Activated naive CD4-positive, alpha-beta T cell treated with anti-CD3 and anti-CD28 coated beads, Interleukin-2, amount 50 U/mL, for 24 hours (primary cell): ENCODE measurements around the gene SLC12A5.

Experiments
- H3K27ac Mint-ChIP-seq: one replicate; pipeline ENCODE4 v1.8.0; 2021; ENCODE audit warnings: mild to moderate bottlenecking, mixed read lengths
- H3K27me3 Mint-ChIP-seq: one replicate; pipeline ENCODE4 v1.8.0; 2021; ENCODE audit warnings: mixed read lengths
- H3K36me3 Mint-ChIP-seq: one replicate; pipeline ENCODE4 v1.8.0; 2021; ENCODE audit warnings: mixed read lengths
- H3K4me1 Mint-ChIP-seq: one replicate; pipeline ENCODE4 v1.8.0; 2021; ENCODE audit warnings: mixed read lengths
- H3K4me3 Mint-ChIP-seq: one replicate; pipeline ENCODE4 v1.8.0; 2021; ENCODE audit warnings: mild to moderate bottlenecking, mixed read lengths
- H3K9me3 Mint-ChIP-seq: one replicate; pipeline ENCODE4 v1.8.0; 2021; ENCODE audit warnings: mixed read lengths

The SLC12A5 gene

DNA sequence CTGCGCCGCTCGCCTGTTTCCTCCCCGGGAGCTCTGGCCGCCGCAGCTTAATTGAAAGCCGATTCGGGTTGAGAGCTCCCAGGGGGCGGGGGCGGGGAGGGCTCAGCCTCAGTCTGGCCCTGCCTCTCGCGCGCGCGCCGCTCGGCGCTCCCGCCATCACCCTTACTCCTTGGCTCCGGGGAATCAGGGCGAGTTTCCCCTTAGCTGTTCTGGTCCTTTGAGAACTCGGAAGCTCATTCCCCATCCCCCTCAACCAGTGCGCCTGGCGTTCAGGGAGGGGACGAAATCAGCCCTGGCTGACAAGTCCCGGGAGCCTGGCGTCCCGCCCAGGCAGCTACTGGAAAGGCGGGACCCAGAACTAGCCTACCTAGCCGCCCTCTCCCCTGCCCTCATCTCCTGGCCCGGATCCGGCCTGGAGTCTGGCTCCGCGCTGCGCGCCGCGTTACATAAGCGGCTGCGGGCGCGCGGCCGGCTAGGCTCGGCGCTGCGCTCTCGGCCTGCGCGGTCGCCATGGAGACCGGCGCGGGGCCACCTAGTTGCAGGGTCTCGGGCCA lies 2.8 kb downstream of the SLC12A5 start:
- no peaks in the 10 kb centered on the region for H3K4me1 Mint-ChIP-seq
- H3K9me3 Mint-ChIP-seq = no peaks in the 10 kb centered on the region
- no peaks in the 10 kb centered on the region for H3K36me3 Mint-ChIP-seq
- H3K4me3 Mint-ChIP-seq = no peak overlapping the region
- no peak overlapping the region for H3K27ac Mint-ChIP-seq
- peaks cover 41% of the 10 kb centered on the region for H3K27me3 Mint-ChIP-seq

DNA sequence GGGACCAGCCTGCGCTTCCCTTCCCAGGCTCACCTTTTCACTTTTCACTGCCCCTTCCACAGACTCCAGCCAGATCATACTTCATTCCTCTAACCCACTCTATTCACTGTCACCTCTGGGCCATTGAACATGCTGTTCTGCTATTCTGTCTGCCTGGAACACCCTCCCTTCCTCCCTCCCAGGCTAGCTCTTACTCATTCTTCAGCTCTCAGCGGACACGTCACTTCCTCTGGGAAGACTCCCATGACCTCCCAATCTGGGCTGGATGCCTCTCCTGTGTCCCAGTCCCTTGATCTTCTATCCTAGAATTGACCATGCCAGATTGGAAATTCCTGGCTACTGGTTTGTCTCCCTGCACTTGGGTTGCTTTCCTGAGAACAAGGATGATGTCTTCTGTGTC lies 5.0 kb downstream of the SLC12A5 start:
- H3K4me1 Mint-ChIP-seq = no peaks in the 10 kb centered on the region
- H3K36me3 Mint-ChIP-seq = no peaks in the 10 kb centered on the region
- H3K9me3 Mint-ChIP-seq = no peaks in the 10 kb centered on the region
- no peak overlapping the region for H3K4me3 Mint-ChIP-seq
- no peak overlapping the region for H3K27ac Mint-ChIP-seq
- H3K27me3 Mint-ChIP-seq = peaks cover 37% of the 10 kb centered on the region

DNA sequence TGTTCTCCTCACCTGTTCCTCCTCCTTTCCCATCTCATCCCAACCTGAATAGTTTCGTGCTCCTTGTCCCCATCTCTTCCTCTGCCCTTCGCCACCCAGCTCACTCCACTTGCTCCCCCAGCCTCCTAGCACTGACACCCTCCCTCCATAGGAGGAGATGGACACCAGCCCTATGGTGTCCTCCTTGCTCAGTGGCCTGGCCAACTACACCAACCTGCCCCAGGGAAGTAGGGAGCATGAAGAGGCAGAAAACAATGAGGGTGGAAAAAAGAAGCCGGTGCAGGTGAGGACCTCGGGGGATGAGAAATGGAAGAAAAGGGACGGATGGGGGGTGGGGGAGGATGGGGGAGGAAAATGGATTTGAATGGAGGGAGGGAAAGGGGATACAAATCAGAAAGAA lies 6.2 kb downstream of the SLC12A5 start:
- no peaks in the 10 kb centered on the region for H3K4me1 Mint-ChIP-seq
- peaks cover 33% of the 10 kb centered on the region for H3K27me3 Mint-ChIP-seq
- no peak overlapping the region for H3K27ac Mint-ChIP-seq
- no peaks in the 10 kb centered on the region for H3K36me3 Mint-ChIP-seq
- no peak overlapping the region for H3K4me3 Mint-ChIP-seq
- H3K9me3 Mint-ChIP-seq = no peaks in the 10 kb centered on the region

GRCh38 chr20:46035713-46036112 lies 6.7 kb downstream of the SLC12A5 start:
- H3K36me3 Mint-ChIP-seq = no peaks in the 10 kb centered on the region
- H3K4me1 Mint-ChIP-seq = no peaks in the 10 kb centered on the region
- peaks cover 35% of the 10 kb centered on the region for H3K27me3 Mint-ChIP-seq
- no peaks in the 10 kb centered on the region for H3K9me3 Mint-ChIP-seq
- no peak overlapping the region for H3K27ac Mint-ChIP-seq
- no peak overlapping the region for H3K4me3 Mint-ChIP-seq

GRCh38 chr20:46036370-46036769 lies 7.4 kb downstream of the SLC12A5 start:
- no peak overlapping the region for H3K4me3 Mint-ChIP-seq
- no peaks in the 10 kb centered on the region for H3K4me1 Mint-ChIP-seq
- H3K27ac Mint-ChIP-seq = no peak overlapping the region
- no peaks in the 10 kb centered on the region for H3K9me3 Mint-ChIP-seq
- H3K27me3 Mint-ChIP-seq = peaks cover 38% of the 10 kb centered on the region
- H3K36me3 Mint-ChIP-seq = no peaks in the 10 kb centered on the region

DNA sequence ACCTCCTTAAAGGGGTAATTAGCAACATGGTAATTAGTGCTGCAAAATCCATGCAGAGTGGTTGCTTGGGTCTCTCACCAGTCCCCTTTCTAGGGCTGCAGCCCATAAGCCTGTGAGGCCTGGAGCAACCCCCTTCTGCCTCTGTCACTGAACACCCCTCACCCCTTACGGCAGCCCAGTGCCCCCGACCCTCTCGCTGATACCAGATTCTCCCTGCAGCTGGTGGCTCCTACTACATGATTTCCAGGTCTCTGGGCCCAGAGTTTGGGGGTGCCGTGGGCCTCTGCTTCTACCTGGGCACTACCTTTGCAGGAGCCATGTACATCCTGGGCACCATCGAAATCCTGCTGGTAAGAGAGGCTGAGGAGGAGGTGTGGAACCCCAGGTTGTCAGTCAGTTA lies 8.0 kb downstream of the SLC12A5 start:
- Mint-ChIP-seq H3K27me3 (peaks cover 45% of the 10 kb centered on the region), H3K4me3 (no peak overlapping the region), H3K9me3 (peaks cover 5% of the 10 kb centered on the region), H3K36me3 (no peaks in the 10 kb centered on the region), H3K4me1 (no peaks in the 10 kb centered on the region), H3K27ac (no peak overlapping the region)

- no peaks in the 10 kb centered on the region for H3K4me1 Mint-ChIP-seq
- H3K27me3 Mint-ChIP-seq = peaks cover 32% of the 10 kb centered on the region
- H3K9me3 Mint-ChIP-seq = peaks cover 5% of the 10 kb centered on the region
- H3K27ac Mint-ChIP-seq = no peak overlapping the region
- H3K36me3 Mint-ChIP-seq = no peaks in the 10 kb centered on the region
- H3K4me3 Mint-ChIP-seq = no peak overlapping the region
Observed at GRCh38 chr20:46040902-46041535, 12.0 kb downstream of the SLC12A5 start.

DNA sequence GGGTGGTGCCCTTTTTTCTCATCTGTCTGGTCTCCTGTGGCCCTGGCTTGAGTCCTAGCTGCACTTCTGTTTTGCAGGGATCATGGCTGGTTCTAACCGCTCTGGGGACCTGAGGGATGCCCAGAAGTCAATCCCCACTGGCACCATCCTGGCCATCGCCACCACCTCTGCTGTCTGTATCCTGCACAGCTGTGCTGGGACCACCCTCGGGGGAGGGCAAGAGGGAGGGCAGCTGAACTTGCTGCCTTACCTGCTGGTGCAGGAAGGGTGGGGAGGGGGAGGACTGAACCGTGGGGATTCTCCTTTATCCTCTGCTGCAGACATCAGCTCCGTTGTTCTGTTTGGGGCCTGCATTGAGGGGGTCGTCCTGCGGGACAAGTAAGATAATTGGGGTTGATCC lies 14.5 kb downstream of the SLC12A5 start:
- no peak overlapping the region for H3K27ac Mint-ChIP-seq
- H3K27me3 Mint-ChIP-seq = peaks cover 38% of the 10 kb centered on the region
- no peak overlapping the region for H3K4me3 Mint-ChIP-seq
- no peaks in the 10 kb centered on the region for H3K4me1 Mint-ChIP-seq
- no peaks in the 10 kb centered on the region for H3K36me3 Mint-ChIP-seq
- H3K9me3 Mint-ChIP-seq = peaks cover 5% of the 10 kb centered on the region

DNA sequence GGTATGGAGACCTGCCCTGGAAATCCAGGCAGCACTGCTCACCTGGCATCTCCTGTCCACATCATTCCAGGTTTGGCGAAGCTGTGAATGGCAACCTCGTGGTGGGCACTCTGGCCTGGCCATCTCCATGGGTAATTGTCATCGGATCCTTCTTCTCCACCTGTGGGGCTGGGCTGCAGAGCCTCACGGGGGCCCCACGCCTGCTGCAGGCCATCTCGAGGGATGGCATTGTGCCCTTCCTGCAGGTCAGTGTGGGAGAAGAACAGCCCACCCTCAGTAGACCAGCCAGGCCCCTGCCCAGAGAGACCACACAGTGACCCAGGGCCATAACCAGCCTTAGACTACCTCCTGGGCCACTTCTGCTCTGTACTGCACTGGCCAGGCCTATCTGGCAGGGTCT lies 15.9 kb downstream of the SLC12A5 start:
- H3K4me3 Mint-ChIP-seq = no peak overlapping the region
- H3K36me3 Mint-ChIP-seq = no peaks in the 10 kb centered on the region
- peaks cover 5% of the 10 kb centered on the region for H3K9me3 Mint-ChIP-seq
- no peak overlapping the region for H3K27ac Mint-ChIP-seq
- H3K27me3 Mint-ChIP-seq = peaks cover 38% of the 10 kb centered on the region
- no peaks in the 10 kb centered on the region for H3K4me1 Mint-ChIP-seq

GRCh38 chr20:46046588-46047310 lies 17.7 kb downstream of the SLC12A5 start:
- Mint-ChIP-seq H3K4me1 (no peaks in the 10 kb centered on the region), H3K9me3 (peaks cover 3% of the 10 kb centered on the region), H3K27ac (no peak overlapping the region), H3K4me3 (no peak overlapping the region), H3K27me3 (peaks cover 25% of the 10 kb centered on the region), H3K36me3 (no peaks in the 10 kb centered on the region)

DNA sequence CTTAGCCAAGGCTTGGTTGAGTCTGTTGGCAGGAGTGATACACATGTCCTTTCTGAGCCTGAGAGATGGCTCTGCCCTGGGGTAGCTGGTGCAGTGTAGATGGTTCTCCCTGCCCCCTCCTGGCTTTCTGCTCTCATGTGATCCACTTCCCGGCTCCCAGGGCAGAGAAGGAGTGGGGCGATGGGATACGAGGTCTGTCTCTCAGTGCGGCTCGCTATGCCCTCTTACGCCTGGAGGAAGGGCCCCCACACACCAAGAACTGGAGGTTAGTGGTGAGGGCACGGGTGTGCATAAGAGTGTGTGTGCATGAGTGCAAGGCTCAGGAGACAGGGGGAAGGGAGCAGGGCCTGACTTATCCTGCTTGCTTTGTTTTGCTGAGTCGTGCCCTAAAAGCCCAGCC lies 18.8 kb downstream of the SLC12A5 start:
- Mint-ChIP-seq H3K9me3 (no peaks in the 10 kb centered on the region), H3K27me3 (peaks cover 16% of the 10 kb centered on the region), H3K4me3 (no peak overlapping the region), H3K27ac (no peak overlapping the region), H3K36me3 (no peaks in the 10 kb centered on the region), H3K4me1 (no peaks in the 10 kb centered on the region)

- H3K9me3 Mint-ChIP-seq = no peaks in the 10 kb centered on the region
- H3K36me3 Mint-ChIP-seq = no peaks in the 10 kb centered on the region
- H3K4me3 Mint-ChIP-seq = no peak overlapping the region
- no peak overlapping the region for H3K27ac Mint-ChIP-seq
- no peaks in the 10 kb centered on the region for H3K4me1 Mint-ChIP-seq
- H3K27me3 Mint-ChIP-seq = peaks cover 11% of the 10 kb centered on the region
Observed at GRCh38 chr20:46049190-46049589, 20.2 kb downstream of the SLC12A5 start.

GRCh38 chr20:46049815-46050214 lies 20.8 kb downstream of the SLC12A5 start:
- Mint-ChIP-seq H3K4me3 (no peak overlapping the region), H3K27me3 (peaks cover 9% of the 10 kb centered on the region), H3K27ac (no peak overlapping the region), H3K9me3 (no peaks in the 10 kb centered on the region), H3K36me3 (no peaks in the 10 kb centered on the region), H3K4me1 (no peaks in the 10 kb centered on the region)

DNA sequence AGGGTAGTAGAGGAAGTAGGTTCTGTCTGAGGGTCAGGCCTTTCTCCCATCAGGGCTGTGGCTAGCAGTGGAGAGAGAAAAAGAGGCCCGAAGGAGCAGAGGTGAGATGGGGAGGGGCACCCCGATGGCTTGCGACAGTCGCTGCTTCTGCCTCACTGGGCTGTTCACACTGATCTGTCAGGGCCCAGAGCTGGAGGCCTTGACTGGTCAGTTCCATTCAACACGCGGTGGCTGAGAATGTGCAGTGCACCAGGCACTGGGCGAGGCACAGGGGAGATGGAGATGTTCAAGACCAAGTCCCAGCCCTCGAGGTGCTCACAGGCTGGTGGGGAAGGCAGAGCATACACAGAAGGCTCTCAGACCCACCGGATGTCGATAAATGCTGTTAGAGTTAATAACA lies 21.4 kb downstream of the SLC12A5 start:
- Mint-ChIP-seq H3K4me1 (no peaks in the 10 kb centered on the region), H3K4me3 (no peak overlapping the region), H3K36me3 (no peaks in the 10 kb centered on the region), H3K9me3 (no peaks in the 10 kb centered on the region), H3K27ac (no peak overlapping the region), H3K27me3 (peaks cover 9% of the 10 kb centered on the region)

DNA sequence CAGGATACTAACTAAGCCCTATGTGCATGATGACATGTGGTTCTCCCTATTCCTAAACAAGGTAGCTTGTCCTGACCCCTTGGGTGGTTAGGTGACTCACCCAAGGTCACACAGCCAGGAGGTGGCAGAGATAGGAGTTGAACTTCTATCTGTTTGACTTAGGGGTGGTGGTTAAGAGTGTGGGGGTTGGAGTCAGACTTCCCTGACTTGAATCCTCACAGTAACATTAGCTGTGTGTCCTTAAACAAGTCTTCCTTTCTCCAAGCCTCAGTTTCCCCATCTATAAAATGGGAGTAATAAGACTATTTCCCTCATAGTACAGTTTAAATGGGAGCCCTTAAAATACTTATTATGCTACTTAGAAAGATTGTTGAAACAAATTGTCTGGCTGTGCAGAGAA lies 21.9 kb downstream of the SLC12A5 start:
- no peaks in the 10 kb centered on the region for H3K4me1 Mint-ChIP-seq
- no peak overlapping the region for H3K27ac Mint-ChIP-seq
- no peak overlapping the region for H3K4me3 Mint-ChIP-seq
- no peaks in the 10 kb centered on the region for H3K36me3 Mint-ChIP-seq
- peaks cover 8% of the 10 kb centered on the region for H3K27me3 Mint-ChIP-seq
- H3K9me3 Mint-ChIP-seq = no peaks in the 10 kb centered on the region

DNA sequence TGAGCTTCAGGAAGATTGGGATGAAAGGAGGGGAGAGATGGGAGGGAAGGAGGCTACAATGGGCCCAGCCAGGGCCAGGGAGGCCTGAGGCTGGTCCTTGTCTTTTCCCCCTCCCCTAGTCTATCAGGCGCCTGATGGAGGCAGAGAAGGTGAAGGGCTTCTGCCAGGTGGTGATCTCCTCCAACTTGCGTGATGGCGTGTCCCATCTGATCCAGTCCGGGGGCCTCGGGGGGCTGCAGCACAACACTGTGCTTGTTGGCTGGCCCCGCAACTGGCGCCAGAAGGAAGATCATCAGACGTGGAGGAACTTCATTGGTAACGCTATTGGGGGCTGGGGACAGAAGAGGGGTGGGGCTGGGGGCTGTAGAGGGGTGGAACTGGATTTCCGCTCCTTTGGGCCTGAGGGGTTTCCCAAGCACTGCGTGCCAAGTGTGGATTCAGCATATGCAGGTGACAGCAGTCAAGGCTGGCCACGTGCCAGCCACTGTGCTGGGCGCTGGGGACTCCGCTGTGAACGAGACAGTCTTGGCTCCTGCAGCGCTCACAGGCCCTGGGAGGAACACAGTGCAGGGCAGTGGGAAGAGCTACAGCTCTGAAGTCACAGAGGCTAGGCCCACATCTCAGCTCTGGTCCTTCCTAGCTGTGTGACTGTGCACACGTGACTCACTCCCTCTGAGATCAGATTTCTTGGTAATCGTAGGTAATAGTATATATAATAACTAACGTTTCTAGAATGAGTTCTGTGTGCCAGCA lies 22.7 kb downstream of the SLC12A5 start:
- Mint-ChIP-seq H3K4me3 (no peak overlapping the region), H3K27ac (no peak overlapping the region), H3K4me1 (no peaks in the 10 kb centered on the region), H3K36me3 (no peaks in the 10 kb centered on the region), H3K9me3 (no peaks in the 10 kb centered on the region), H3K27me3 (peaks cover 5% of the 10 kb centered on the region)
